Measurements from ENCODE around the gene PAMR1.

PAMR1 gene

GRCh38 chr11:35494957-35495490 lies 30.4 kb downstream of the PAMR1 start:
- DNase-seq (ENCODE audit: low read depth in 2 of 2), result no peak

- no peak for DNase-seq (ENCODE audit: low read depth in 2 of 2)
These were observed 34.1 kb downstream of the PAMR1 start for GRCh38 chr11:35491231-35491871.

GRCh38 chr11:35488117-35488516 lies 37.3 kb downstream of the PAMR1 start:
- DNase-seq (ENCODE audit: low read depth in 2 of 2), result no peak

- DNase-seq (ENCODE audit: low read depth in 2 of 2), result no peak
These were observed 37.8 kb downstream of the PAMR1 start for GRCh38 chr11:35487532-35488078.

- DNase-seq (ENCODE audit: low read depth in 2 of 2), result no peak
These were observed 38.5 kb downstream of the PAMR1 start for GRCh38 chr11:35486934-35487333.

DNA sequence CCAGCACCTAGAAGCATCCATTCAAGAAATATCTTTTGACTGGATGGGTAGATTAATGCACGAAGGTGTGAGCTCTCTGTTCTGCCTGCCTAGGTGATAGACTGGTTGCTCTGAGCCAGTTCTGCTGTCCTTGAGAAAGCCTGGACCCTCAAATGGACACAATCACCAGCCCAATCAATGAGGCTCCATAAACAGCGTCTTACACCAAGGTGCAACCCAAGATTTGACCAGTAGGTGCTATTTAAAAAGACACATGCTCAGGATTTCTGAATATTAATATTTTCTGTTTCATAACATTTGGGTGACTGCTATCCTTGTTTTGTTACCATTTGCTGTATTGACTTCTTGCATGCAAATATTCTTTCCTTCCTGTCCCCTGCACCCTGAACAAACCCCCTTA lies 39.0 kb downstream of the PAMR1 start:
- no peak for DNase-seq (ENCODE audit: low read depth in 2 of 2)

DNA sequence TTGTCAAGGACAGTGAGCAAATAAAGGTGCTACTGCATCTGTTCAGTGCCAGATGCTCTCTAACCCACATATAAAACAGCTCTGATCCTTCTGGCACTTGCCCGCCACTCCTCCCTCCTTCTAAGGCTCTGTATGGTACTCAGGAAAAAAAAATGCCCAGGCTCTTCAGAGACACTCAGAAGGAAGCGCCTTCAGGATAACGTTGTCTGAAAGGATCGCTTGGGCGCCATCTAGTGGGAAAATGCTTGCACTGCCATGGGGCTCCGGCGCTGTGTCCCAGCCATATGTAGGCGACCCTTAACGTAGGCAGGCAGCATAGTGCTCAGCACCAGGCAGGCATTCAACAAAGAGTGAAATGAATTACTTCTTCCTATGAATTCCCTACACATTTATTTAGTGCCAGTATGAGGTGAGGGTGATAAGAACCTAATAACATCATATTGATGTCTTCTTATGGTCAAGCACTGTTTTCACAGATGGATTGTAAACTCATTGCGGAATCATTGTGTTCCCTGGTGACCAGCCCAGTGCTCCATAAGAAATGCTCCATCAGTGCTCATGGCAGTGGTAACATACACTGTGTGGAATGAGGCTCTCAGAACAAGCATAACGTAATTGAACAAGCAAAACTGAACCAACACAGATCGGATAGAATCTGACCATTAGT lies 39.6 kb downstream of the PAMR1 start:
- peak; percentile 46 to 70 for DNase-seq (ENCODE audit: low read depth in 2 of 2)

- no peak for DNase-seq (ENCODE audit: low read depth in 2 of 2)
These were observed 41.0 kb downstream of the PAMR1 start for GRCh38 chr11:35484435-35484834.

DNA sequence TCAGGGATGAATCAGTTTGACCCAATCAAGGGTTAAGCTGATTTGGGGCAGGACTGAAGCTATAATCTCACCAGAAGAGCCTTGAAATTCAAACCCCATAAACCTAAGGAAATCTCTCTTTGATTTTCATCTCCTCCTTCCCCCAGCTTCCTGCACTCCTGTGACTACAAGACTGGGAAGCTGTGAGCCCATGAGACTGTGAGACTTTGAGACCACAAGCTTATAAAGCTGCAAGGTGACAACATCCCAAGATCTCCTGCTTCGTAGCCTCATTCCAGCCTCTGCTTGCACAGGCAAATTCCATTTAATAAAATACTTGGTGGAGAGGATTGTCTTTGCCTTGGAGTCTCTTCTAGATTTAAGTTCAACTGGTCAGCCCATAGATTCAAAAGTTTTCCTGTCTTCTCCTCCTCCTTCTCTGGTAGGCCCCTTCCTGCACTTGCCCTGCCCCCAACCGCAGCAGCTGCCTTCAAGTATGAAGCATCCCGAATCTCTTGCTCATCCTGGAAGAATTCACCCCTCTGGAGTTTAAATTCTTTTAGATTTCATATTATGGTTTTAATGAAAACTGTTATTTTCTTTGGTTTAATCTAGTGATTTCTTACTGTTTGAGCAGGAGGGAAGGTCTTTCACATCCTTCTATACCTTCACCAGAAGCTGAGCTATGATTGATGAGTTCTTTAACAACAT lies 42.1 kb downstream of the PAMR1 start:
- DNase-seq (ENCODE audit: low read depth in 2 of 2), result no peak

GRCh38 chr11:35479731-35480130 lies 45.7 kb downstream of the PAMR1 start:
- DNase-seq (ENCODE audit: low read depth in 2 of 2), result no peak

- no peak for DNase-seq (ENCODE audit: low read depth in 2 of 2)
These were observed 46.8 kb downstream of the PAMR1 start for GRCh38 chr11:35478471-35479091.

DNA sequence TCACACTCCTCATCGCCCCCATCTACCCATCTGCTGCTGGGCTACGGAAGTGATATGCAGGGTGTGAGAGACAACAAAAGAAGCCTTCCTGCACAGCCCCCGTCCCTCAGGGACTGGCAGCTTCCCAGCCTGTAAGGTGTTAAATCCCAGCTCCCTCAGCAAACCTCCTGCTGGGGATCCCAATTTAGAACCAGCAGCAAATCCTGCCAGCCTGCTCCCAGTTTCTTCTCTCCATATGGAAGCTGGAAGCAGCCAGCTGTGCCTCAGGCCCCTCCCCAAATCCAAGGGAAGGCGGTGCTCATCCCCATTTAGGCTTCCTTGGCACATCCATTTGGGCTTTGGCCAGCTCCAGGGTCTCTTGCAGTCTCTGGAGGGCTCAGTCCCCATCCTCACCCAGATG lies 47.5 kb downstream of the PAMR1 start:
- no peak for DNase-seq (ENCODE audit: low read depth in 2 of 2)

- DNase-seq (ENCODE audit: low read depth in 2 of 2), result no peak
These were observed 50.7 kb downstream of the PAMR1 start for GRCh38 chr11:35474688-35475087.

DNA sequence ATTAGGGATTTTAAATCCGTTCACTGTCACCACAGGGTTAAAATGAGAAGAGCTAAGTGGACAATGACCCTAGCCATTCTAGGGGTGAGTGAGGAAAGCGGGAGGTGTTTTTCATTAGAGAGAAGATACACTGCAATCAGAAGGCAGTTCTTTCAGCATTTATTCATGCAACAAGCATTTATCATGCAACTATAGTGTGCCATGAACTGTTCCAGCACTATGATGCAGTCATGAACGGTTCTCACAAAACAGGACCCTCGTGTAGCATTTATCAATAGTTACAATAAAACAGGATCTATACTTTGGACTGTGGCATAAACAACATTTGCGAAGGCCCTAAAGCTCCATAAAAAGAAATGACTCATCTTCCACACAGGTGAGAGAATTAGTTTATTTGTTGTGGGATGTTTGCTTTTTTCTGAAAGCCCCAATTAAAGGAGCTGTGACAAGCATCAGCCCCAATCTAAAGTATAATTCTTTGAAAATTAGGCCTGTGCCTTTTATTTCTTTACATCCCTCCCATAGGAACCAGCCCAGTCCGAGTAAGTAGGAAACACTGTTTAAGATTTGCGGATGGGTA lies 51.5 kb downstream of the PAMR1 start:
- DNase-seq (ENCODE audit: low read depth in 2 of 2), result no peak

DNA sequence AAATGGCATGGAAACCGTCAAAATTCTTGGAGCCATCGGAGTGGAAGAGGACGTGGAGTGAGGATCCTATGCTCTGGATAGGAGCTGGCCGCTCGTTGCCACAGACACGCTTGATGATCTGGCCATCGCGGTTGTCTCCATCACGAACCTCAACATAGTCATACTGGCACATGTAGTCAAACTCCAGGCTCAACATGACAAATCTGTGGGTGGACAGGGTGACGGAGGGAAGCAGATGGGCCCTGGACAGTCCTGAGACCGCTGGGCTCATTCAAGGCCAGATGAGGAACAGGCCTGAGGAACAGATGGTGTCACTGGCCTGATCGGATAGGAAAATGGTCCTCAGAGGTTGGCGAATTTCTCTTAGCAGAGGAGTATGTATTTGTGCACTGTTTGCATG lies 54.8 kb downstream of the PAMR1 start:
- DNase-seq (ENCODE audit: low read depth in 2 of 2), result no peak

GRCh38 chr11:35466058-35466457 lies 59.4 kb downstream of the PAMR1 start:
- DNase-seq (ENCODE audit: low read depth in 2 of 2), result no peak

DNA sequence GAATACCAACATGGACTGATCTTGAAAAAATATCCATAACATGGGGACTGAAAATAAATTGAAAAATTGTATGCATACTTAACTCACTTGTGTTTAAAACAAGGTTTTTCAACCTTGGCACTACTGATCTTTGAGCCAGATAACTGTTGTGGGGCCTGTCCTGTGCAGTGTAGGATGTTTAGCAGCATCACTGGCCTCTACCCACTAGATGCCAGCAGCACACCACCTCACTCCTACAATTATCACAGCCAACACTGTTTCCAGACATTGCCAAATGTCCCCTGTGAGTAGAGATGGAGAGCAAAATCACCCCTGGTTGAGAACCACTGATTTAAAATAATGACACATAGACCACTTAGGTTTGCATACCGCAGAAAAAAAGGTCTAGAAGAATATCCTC lies 61.1 kb downstream of the PAMR1 start:
- no peak for DNase-seq (ENCODE audit: low read depth in 2 of 2)

GRCh38 chr11:35463331-35463751 lies 62.1 kb downstream of the PAMR1 start:
- no peak for DNase-seq (ENCODE audit: low read depth in 2 of 2)

- DNase-seq (ENCODE audit: low read depth in 2 of 2), result no peak
These were observed 63.4 kb downstream of the PAMR1 start for GRCh38 chr11:35461917-35462538.

GRCh38 chr11:35459489-35459888 lies 65.9 kb downstream of the PAMR1 start:
- DNase-seq (ENCODE audit: low read depth in 2 of 2), result no peak

GRCh38 chr11:35458846-35459245 lies 66.6 kb downstream of the PAMR1 start:
- no peak for DNase-seq (ENCODE audit: low read depth in 2 of 2)

All from stimulated activated CD8-positive, alpha-beta memory T cell treated with anti-CD3 and anti-CD28 coated beads, Interleukin-2, amount 100 ng/mL, for 48 hours (primary cell).